DMS79 (cell line): ENCODE results near the gene MEPCE.
A peak's percentile ranks its signal among the peaks of the same experiment; 100 is the strongest.
"Not testable (repeated sequence)": the region's sequence is repeated elsewhere in the genome, so short reads cannot be mapped to it uniquely, and the experiment has no call there.

Experiments
- DNase-seq: peaks from one replicate; lab custom pipeline; 2025; lab: John Stamatoyannopoulos, UW

MEPCE gene

GRCh38 chr7:100429637-100430492, at the start of gene MEPCE:
TSS of gene MEPCE (plus strand) at chr7:100429831. CDS start at chr7:100430019, 188 bp downstream.
- peak; percentile 95 for DNase-seq

GRCh38 chr7:100380196-100380595, 49.4 kb upstream of the MEPCE start:
- no peak for DNase-seq

- DNase-seq, result not testable (repeated sequence)
These were observed 47.9 kb upstream of the MEPCE start for GRCh38 chr7:100381531-100382233.

DNA sequence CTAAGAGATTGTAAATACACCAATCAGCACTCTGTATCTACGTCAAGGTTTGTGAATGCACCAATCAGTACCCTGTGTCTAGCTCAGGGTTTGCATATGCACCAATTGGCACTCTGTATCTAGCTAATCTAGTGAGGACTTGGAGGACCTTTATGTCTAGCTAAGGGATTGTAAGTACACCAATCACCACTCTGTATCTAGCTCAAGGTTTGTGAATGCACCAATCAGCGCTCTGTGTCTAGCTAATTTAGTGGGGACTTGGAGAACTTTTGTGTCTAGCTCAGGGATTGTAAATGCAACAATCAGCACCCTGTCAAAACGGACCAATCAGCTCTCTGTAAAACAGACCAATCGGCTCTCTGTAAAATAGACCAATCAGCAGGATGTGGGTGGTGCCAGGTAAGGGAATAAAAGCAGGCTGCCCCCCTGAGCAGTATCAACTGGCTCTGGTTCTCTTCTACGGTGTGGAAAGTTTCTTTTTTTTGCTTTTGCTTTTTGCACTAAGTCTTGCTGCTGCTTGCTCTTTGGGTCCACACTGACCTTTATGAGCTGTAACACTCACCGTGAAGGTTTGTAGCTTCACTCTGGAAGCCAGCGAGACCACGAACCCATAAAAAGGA, 47.3 kb upstream of the MEPCE start:
- not testable (repeated sequence) for DNase-seq

DNA sequence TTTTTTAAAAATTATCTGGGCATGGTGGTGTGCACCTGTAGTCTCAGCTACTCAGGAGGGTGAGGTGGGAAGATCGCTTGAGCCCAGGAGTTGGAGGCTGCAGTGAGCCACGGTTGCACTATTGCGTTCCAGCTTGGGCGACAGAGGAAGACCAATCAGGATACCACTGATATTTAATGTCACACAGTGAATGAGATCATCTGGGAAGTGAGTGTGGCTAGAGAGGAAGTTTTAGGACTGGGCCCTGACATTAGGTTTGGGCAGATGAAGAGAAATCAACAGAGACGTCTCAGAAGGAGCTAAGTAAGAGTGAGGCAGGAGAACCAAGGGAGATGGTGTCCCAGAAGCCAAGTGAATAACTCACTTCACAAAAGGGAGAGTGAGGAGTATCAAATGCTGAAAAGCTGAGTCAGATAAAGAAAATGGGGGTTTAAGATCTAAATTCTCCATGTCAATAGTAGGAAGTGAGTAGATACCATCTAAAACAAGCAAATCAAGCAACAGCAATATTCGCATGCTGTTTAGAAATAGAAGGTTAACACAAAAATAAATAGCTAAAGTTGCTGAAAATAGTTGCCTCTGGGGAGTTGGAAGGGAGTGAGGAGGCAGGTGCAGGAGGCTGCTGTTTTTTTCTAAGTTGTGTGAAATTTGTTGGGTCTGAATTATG, 44.9 kb upstream of the MEPCE start:
- no peak for DNase-seq

GRCh38 chr7:100386940-100387339, 42.7 kb upstream of the MEPCE start:
- DNase-seq, result no peak

GRCh38 chr7:100387695-100388094, 41.9 kb upstream of the MEPCE start:
- DNase-seq, result no peak

GRCh38 chr7:100389437-100390088, 40.1 kb upstream of the MEPCE start:
- no peak for DNase-seq

- no peak for DNase-seq
These were observed 39.2 kb upstream of the MEPCE start for GRCh38 chr7:100390286-100391009.

DNA sequence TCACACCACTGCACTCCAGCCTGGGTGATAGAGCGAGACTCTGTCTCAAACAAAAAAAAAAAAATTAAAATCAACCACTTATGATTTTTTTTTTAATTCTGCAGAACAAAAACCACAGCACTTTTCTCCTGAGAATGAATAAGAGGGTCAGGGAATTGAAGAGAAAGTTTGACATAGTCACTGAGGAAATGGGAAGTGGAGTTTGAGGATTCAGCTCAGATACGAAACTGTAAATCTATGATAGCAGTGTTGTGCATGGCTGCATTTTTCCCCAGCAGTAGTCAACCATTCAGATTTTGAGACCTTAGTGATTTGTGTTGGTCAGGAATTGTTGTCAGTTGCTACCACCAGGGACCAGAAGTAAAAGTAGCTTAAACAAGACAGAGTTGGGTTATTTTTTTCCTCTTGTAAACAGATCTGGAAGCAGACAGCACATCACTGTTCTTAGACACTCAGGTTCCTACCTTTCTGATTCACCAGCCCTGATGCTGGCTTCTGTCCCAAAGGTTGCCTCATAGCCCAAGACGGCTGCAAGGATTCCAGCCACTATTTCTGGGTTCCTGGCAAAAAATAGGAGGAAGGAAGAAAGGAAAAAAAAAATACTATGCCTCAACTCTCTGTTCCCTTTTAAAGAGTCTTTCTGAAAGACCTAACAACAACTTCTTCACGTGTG, 36.3 kb upstream of the MEPCE start:
- DNase-seq, result no peak

GRCh38 chr7:100394077-100394476, 35.6 kb upstream of the MEPCE start:
- no peak for DNase-seq

GRCh38 chr7:100396421-100396982, 33.1 kb upstream of the MEPCE start:
- DNase-seq, result no peak

- DNase-seq, result no peak
These were observed 32.1 kb upstream of the MEPCE start for GRCh38 chr7:100397315-100398081.

DNA sequence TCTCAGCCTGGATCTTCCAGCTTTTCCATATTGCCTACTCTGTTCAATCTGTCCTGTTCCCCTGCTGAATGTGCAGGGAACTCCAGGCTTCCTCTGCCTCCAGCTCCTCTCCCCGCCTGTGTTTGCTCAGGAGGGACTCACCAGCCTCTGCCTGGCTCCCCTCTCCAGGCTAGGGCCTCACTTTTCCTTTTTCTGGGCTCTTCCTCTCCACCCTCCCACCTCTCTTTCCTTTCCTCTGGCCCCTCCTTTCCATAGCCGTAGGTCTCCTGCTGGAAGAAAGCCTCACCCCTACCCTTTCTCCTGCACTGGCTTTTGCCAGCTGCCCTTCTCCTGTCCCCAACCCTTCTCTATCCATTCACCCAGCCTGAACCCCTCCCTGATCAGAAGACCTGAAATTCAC, 31.4 kb upstream of the MEPCE start:
- no peak for DNase-seq

DNA sequence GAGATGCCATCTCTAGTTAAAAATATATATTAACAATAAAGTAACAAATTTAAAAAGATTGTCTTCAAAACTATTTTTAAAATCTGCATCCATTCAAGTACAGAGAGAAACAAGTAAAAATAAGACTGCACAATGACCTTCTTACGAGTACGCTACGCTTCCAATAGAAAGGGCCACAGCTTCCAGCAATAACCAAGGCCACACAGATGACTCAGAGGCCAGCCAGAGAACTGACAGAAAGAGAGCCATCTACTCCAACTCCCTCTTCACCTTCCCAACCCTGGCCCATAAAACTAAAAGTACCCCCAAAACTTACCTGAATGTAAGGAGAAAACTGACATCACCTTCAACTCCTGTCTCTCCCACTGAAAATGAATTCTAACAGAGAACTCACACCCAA, 29.6 kb upstream of the MEPCE start:
- no peak for DNase-seq

GRCh38 chr7:100400656-100401055, 29.0 kb upstream of the MEPCE start:
- DNase-seq, result no peak

DNA sequence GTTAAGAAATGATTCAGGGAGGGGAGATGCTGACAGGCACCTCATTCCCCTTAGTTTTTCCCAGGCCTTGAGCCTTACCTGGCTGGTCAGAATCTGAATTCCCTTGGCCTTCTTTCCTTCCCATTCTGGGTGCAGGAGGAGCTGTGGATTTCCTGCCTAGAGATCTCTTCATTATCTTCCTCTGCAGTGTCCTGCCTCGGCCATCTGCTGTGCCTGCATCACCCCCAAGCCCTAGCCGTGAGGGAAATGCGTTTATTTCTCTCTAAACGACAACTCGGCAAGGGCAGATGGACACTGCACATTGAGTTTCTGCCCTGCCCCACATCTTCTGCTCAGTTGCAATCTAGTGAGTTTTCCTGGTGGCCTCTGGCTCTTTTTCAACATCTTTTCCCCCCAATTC, 27.8 kb upstream of the MEPCE start:
- no peak for DNase-seq

GRCh38 chr7:100402241-100402640, 27.4 kb upstream of the MEPCE start:
- DNase-seq, result no peak

- no peak for DNase-seq
These were observed 22.9 kb upstream of the MEPCE start for GRCh38 chr7:100406767-100407166.
